ENCODE data around the gene PPP1CA. TPM values are rescaled to one million over a fixed set of nuclear protein-coding genes. Genes with fewer than 3 reads are reported as not detected.

PPP1CA gene
- 100 to 1,000 TPM in 1 of 4 donors, 10 to 100 TPM in 3; 15.9 to 180 (median 77.1) TPM for total RNA-seq

- H3K4me1 ChIP-seq, result peaks cover 0 to 7% of the 10 kb centered on the region in 2 donors
- no peaks in the 10 kb centered on the region for H3K27me3 ChIP-seq
- TF ChIP-seq POLR2A (IDR thresholded peaks at IDR 0.05) (peak; percentile 46 to 84), CTCF (IDR thresholded peaks at IDR 0.05) (peak in 2 of 4 experiments; percentile 46 to 59)
- no peaks in the 10 kb centered on the region for H3K9me3 ChIP-seq
- DNase-seq, result peak; percentile 89 to 92
- peak within 1 kb of the TSS; percentile 83 to 88 for H3K27ac ChIP-seq
- peak within 1 kb of the TSS; percentile 59 to 74 for H3K4me3 ChIP-seq
- intact Hi-C loops (cut with DNase I; ENCODE audit: low total_unique reads), result no loop called here
- no peaks in the 10 kb centered on the region for H3K36me3 ChIP-seq
These were observed at the start of gene PPP1CA for GRCh38 chr11:67401495-67402191. Gene PPP1CA (minus strand): TSS chr11:67401858. CDS start chr11:67401782, 76 bp downstream.

GRCh38 chr11:67450796-67451657 lies 49.4 kb upstream of the PPP1CA start:
- Histone ChIP-seq H3K4me3 (no peak overlapping the region), H3K4me1 (no peaks in the 10 kb centered on the region), H3K36me3 (no peaks in the 10 kb centered on the region), H3K9me3 (no peaks in the 10 kb centered on the region), H3K27me3 (no peaks in the 10 kb centered on the region), H3K27ac (no peak overlapping the region)
- TF ChIP-seq CTCF (IDR thresholded peaks at IDR 0.05) (no peak), POLR2A (IDR thresholded peaks at IDR 0.05) (no peak)
- intact Hi-C loops (cut with DNase I; ENCODE audit: low total_unique reads), result no loop called here
- no peak for DNase-seq

- H3K27ac ChIP-seq, result no peak overlapping the region
- H3K4me3 ChIP-seq, result no peak overlapping the region
- H3K36me3 ChIP-seq, result no peaks in the 10 kb centered on the region
- intact Hi-C loops (cut with DNase I; ENCODE audit: low total_unique reads), result no loop called here
- no peaks in the 10 kb centered on the region for H3K4me1 ChIP-seq
- no peaks in the 10 kb centered on the region for H3K27me3 ChIP-seq
- DNase-seq, result no peak
- H3K9me3 ChIP-seq, result no peaks in the 10 kb centered on the region
- no peak for TF ChIP-seq CTCF (IDR thresholded peaks at IDR 0.05)
- no peak for TF ChIP-seq POLR2A (IDR thresholded peaks at IDR 0.05)
These were observed 47.6 kb upstream of the PPP1CA start for GRCh38 chr11:67449116-67449844.

- Histone ChIP-seq H3K27me3 (no peaks in the 10 kb centered on the region), H3K4me3 (no peak overlapping the region), H3K4me1 (no peaks in the 10 kb centered on the region), H3K9me3 (no peaks in the 10 kb centered on the region), H3K36me3 (no peaks in the 10 kb centered on the region), H3K27ac (no peak overlapping the region)
- DNase-seq, result no peak
- TF ChIP-seq POLR2A (IDR thresholded peaks at IDR 0.05) (no peak), CTCF (IDR thresholded peaks at IDR 0.05) (no peak)
- intact Hi-C loops (cut with DNase I; ENCODE audit: low total_unique reads), result no loop called here
These were observed 46.6 kb upstream of the PPP1CA start for GRCh38 chr11:67448220-67448609.
